HG03039 (cell line): Measurements from ENCODE around the gene KCNQ5.

ENCODE experiments used
- ATAC-seq: cut with Tn5 transposase; IDR thresholded peaks from one replicate; pipeline ENCODE4 v1.9.1; 2021; ENCODE audit warnings: mild to moderate bottlenecking, moderate library complexity; ENCODE audit not compliant: unreplicated experiment

Gene KCNQ5

DNA sequence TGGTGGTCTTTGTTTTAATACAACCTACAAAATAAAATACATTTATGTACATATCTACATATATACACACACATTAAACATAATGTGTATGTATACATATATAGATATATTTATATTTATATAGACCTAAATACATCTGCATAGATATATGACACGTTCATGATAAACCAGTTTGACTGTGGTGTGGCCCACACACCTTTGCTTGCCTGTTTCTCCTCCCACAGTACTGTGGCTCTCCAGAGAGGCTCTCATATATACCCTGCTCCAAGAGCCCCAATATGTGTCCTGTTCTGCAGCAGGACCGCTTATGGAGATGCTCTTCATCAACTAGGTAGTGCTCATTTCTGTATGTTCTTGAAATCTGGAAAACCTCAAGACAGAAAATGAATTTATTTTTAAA, 207.0 kb downstream of the KCNQ5 start:
- no peak for ATAC-seq

DNA sequence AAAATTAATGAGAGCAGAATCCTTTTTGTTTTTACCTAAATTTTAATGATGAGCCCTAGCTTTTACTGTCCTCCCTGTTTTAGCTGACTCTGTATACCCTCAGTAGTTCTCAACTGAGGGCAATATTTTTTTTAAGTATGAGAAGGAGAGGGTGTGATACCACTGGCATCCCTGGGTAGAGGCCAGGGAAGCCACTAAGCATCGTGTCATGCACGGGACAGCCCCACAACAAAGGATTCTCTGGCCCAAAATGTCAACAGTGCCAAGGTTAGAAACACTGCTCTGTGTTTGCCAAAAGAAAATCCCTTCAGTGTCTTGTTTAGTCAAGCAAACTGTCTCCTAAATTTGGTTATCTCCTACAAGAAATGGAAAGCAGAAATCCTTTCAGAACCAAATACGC, 210.4 kb downstream of the KCNQ5 start:
- no peak for ATAC-seq

DNA sequence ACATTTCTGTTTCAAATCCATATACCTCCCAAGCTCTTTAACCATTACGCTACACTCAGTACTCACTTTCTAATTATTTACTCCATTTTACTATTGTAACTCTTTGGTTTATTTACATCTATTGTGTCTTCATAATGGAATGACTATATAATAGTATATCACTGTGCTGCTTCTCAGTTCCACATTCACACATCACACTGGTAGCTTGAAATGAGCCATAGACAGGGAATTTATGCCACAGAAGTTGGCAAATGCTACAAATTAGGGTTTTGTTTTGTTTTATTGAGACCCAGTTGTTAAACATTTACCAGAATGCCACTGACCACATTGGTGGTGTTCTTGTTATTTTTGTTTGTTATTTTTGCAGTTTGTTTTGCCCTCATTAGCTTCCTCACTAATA, 213.9 kb downstream of the KCNQ5 start:
- ATAC-seq = no peak

DNA sequence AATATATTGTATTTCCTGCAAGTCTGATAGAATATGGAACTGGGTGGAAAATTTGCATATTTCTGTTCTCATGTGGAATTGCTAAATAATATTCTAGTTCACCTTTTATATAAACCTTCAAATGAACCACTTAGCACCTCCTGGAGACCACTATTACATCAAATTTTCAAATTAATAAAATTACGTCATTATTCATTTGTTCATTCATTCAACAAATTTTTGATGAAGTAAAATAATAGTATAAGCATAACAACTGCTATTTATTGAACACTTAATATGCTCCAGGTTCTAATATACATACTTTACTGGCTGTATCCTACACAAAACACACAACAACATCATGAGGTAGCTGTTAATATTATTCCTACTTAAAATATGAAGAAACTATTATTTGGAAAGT, 215.1 kb downstream of the KCNQ5 start:
- ATAC-seq = no peak

GRCh38 chr6:72841195-72841594, 219.3 kb downstream of the KCNQ5 start:
- ATAC-seq = no peak

DNA sequence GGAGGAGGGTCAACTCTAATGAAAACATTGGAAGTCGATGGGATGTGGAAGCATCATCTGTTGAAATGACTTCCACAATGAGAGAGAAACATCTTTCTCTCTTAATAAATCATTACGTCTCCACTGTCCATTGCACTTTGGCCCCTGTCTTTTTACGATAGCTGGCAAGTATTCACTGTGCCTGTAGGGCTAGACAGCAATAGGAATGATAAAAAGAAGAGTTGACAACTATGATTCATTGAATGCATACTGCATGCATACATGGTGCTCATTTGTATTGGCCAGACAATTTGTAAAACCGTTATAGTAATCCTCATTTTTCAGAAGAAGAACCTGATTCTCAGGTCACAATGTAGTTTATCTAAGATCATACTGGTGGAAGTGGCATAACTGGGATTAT, 220.3 kb downstream of the KCNQ5 start:
- no peak for ATAC-seq

- no peak for ATAC-seq
These were observed 222.8 kb downstream of the KCNQ5 start for GRCh38 chr6:72844614-72845013.

- ATAC-seq = no peak
These were observed 227.5 kb downstream of the KCNQ5 start for GRCh38 chr6:72849346-72849745.

- no peak for ATAC-seq
These were observed 228.2 kb downstream of the KCNQ5 start for GRCh38 chr6:72850040-72850439.

DNA sequence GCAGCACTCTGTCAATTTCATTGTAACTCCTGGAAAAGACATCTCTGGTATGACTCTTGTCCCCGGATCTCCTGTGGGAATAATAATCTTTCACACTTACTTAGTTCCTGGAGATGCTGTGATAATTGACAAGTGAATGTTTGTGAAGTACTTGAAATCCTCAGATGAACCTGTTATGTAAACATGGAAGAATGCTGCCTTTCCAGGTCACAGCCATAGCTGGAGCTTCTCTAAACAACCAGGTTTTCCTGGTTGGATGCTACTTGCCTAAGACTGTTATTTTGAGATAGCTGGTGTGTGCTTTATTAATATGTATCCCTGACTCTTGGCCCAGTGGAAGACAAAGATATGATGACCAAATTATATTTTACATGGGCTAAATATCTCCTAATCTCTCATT, 228.6 kb downstream of the KCNQ5 start:
- no peak for ATAC-seq

- ATAC-seq = no peak
These were observed 233.6 kb downstream of the KCNQ5 start for GRCh38 chr6:72855471-72855870.

- ATAC-seq = no peak
These were observed 234.9 kb downstream of the KCNQ5 start for GRCh38 chr6:72856801-72857200.

- ATAC-seq = no peak
These were observed 236.1 kb downstream of the KCNQ5 start for GRCh38 chr6:72857791-72858585.

DNA sequence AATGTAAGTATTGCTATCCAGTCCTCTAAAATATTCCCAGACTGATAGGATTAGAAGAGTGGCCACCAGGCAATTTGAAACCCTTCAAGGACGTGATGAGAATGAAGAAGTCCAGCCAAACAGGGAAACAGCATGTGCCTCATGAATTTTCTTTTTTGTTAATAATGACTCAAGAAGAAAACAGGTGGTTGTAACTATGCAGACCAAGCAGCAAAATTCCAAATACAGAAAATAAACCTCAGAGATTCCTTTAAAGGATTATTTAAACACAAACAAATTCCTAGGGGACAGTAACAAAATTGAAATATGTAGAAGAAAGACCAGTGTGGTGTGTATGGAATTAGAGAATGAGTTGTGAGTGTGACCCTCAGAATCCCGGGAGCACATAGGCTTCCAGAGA, 239.2 kb downstream of the KCNQ5 start:
- no peak for ATAC-seq

GRCh38 chr6:72861935-72862432, 240.1 kb downstream of the KCNQ5 start:
- ATAC-seq = peak; percentile 72

- ATAC-seq = no peak
These were observed 241.3 kb downstream of the KCNQ5 start for GRCh38 chr6:72863131-72863530.

DNA sequence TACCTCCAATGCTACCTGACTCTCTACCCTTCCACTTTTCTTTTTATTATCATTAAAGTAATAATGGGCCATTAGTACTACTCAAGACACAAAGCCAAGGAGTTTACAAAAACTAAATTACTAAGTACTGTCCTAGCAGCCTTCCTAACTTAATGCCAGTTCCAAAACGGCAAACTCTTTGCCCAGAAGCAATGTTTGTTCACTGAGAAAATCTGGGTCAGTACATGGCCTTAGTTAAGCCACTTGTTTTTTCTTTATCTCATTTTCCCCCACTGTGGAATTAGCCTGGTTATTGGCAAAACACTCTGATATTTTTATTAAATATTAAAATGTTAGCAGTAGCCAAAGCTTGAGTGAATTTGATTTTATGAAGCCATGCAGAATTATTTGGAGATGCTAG, 242.4 kb downstream of the KCNQ5 start:
- no peak for ATAC-seq

DNA sequence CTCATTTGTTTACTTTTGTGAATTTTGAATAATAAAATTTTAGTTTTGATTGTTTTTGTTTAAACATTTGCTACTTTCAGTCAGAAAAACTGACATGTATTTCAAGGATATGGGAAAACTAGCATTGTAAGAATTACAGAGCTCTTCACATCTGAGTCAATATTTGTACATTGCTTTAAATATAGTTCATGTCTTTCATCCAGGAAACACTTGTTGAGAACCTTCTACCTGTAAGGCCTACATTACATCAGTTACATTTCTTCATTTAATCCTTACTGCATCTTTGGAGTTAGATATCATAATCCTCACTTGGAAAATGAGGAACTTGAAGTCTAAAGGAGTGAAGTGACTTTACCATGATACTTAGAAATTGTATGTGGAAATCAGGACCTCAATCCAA, 242.9 kb downstream of the KCNQ5 start:
- no peak for ATAC-seq

- no peak for ATAC-seq
These were observed 243.6 kb downstream of the KCNQ5 start for GRCh38 chr6:72865467-72865866.

- ATAC-seq = no peak
These were observed 247.8 kb downstream of the KCNQ5 start for GRCh38 chr6:72869621-72870020.

GRCh38 chr6:72873433-72873832, 251.6 kb downstream of the KCNQ5 start:
- no peak for ATAC-seq

GRCh38 chr6:72876256-72876655, 254.4 kb downstream of the KCNQ5 start:
- no peak for ATAC-seq

DNA sequence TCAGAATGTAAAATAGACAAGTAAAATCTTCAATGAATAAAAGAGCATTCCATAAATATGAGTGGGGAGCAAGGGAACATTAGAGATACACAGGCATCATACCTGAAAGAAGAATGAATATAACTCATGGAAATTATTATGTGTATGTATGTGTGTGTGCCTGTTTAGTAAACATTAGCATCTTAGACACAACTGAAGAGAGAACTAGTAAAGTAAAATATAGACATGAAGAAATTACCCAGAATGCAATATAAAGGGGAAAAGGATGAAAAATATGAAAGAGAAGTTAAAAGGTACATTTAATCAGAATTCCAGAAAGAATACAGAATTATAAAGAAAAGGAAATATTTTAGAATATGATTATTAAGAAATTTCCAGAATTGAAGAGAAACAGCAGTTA, 264.3 kb downstream of the KCNQ5 start:
- no peak for ATAC-seq
